DMS53 treated with DMSO at 0.1 percent for 48 hours (cell line): Measurements from ENCODE around the gene MTFP1.
"Not testable (repeated sequence)": the region's sequence is repeated elsewhere in the genome, so short reads cannot be mapped to it uniquely, and the experiment has no call there.

Experiments used
- DNase-seq: peaks from one replicate; lab custom pipeline; 2025; ENCODE audit not compliant: unreplicated experiment; lab: John Stamatoyannopoulos, UW

MTFP1 gene

DNA sequence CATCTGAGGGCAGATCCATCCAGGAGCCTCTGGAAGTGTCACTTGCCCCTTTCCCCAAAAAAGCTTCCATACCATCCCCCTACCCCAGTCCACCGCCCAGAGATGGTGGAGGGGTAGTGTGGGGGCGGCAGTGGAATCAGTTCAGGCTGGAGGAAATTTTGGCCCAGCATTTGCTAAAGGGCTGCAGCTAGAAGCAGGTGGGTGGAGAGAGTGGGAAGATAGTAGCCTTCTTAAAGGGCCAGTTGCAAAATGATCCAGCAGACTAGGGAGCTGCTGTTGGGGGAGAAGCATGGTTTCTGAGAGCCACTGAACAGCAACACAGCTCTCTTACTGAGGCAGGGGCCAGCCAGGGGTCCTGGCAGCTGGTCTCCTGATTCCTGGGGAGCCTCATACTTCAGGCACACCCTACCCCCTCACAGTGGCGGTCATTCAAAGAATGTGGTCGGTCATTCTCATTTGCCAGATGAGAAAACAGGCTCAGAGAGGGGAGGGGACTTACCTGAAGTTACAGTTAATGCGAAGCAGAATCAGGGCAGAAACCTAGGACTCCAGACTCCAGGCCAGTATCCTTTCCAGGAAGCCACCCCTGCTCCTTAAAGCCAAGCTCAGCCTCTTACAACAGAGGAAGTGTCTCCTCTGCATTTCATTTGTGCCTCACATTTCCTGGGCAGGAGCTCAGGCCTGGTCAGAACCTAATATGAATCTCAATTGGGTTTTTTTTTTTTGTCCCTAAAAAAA lies 23.4 kb upstream of the MTFP1 start:
- DNase-seq, result no peak

- DNase-seq, result not testable (repeated sequence)
These were observed 22.8 kb upstream of the MTFP1 start for GRCh38 chr22:30402766-30403104.

DNA sequence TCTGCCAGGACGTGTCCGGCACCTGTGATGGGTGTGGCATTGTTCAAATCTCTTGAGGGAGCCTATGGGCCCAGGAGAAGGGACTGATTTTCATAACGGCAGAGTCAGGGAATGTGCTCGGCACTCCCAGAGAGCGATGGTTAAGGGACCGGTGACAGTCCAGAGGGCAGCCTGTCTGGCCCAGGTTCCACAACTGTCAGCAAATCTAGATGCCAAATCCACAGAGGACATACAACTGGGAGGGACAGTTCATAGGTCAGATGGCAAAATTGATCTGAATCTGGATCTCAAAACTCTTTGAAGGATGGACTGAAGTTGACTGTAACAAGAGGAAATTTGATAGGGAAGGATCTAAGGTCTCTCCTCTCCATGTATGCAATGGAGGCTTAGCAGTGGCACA lies 21.3 kb upstream of the MTFP1 start:
- no peak for DNase-seq

DNA sequence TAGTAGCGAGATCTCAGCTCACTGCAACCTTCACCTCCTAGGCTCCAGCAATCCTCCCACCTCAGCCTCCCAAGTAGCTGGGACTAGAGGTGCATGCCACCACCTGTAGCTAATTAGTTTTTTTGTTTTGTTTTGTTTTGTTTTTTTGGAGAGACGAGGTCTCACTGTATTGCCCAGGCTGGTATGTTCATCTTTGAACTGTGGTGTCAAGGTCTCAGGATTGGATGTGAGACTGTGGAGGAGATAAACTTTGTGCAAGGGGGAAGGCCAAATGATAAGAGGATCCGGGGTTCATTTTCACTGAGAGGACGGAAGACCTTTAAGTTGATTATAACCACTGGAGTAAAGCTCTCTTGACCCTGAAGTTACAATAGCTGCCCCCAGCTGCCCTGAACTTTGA lies 19.8 kb upstream of the MTFP1 start:
- DNase-seq, result no peak

DNA sequence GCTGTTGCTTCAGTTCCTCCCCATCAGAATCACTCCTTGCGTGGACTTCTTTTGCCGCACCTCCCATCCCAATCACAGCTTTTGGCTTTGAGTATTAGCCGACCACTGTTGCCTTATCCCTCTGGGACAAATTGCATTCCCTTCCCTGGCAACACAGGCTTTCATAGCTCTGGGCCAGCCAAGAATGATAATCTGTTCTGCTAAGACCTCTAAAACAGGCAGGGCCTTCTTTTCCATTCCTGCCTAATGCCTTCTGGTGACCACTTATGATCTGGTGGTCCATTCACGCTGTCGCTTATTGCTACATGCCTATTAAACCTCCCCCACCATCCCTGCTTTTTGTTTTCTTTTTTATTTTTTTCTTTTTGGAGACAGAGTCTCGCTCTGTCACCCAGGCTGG lies 19.2 kb upstream of the MTFP1 start:
- no peak for DNase-seq

DNA sequence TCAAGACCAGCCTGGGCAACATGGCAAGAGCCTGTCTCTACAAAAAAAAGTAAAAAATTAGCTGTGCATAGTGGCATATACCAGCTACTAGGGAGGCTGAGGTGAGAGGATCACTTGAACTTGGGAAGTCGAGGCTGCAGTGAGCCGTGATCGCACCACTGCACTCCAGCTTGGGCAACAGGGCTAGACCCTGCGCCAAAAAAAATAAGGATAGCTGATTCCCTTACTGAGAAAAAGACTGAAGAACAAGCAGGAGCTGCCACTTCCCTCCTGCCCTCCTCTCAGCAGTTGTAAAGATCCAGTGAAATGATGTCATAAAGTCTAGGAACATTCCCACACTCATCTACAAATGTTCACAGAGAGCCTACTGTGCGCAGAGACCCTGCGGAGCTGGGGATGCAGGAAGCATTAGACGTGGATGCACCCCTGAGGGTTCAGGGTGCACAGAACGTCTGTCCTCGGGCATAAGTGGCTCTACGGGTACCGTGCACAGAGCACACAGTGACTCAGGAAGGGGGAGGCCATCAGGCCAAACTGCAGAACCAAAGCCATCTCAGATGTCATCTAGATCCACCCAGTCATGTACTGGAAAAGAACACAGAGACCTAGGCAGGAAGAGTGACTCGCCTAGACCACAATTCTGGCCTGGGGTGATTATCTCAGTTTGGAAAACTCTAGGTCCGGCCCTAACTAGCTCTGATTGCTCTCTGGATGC lies 17.0 kb upstream of the MTFP1 start:
- DNase-seq, result no peak

DNA sequence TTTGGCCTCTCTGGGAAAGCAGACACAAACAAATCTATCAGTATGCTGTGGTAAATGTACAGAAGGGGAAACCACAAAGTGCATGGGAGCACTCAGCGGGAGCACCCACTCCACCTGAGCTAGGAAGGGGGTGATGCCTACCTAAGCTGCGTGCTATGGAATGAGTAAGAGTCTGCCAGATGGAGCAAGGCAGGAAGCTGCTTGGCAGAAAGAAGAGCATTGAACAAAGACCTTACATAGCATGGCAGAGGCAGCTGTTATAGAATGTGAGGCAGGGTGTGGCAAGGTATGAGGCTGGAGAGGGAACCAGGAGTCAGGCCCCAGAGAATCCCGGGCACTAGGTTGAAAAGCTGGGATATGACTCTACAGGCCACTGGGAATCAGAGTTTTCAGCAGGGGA lies 13.8 kb upstream of the MTFP1 start:
- DNase-seq, result no peak

GRCh38 chr22:30413001-30413400 lies 12.6 kb upstream of the MTFP1 start:
- DNase-seq, result no peak

- no peak for DNase-seq
These were observed 11.6 kb upstream of the MTFP1 start for GRCh38 chr22:30413745-30414524.

GRCh38 chr22:30414525-30415047 lies 11.0 kb upstream of the MTFP1 start:
- no peak for DNase-seq

DNA sequence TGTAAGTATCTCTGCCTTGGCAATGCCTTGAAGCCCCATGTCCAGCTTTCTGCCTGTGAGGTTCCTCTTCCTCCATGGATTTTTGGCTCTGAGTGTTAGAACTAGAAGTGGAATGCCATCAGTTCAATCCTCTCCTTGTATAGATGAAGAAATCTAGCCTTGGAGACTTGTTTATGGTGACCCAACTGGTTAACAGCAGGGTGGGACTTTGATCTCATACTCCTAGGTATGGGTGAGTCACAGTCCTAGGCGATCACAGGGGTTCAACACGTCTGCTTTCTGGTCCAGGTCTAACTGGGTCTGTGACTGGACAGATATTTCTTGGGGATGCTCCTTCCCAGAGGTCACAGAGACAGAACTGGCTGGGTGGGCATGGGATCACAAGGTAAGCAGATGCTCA lies 9.2 kb upstream of the MTFP1 start:
- no peak for DNase-seq

- no peak for DNase-seq
These were observed 8.7 kb upstream of the MTFP1 start for GRCh38 chr22:30416837-30417236.

DNA sequence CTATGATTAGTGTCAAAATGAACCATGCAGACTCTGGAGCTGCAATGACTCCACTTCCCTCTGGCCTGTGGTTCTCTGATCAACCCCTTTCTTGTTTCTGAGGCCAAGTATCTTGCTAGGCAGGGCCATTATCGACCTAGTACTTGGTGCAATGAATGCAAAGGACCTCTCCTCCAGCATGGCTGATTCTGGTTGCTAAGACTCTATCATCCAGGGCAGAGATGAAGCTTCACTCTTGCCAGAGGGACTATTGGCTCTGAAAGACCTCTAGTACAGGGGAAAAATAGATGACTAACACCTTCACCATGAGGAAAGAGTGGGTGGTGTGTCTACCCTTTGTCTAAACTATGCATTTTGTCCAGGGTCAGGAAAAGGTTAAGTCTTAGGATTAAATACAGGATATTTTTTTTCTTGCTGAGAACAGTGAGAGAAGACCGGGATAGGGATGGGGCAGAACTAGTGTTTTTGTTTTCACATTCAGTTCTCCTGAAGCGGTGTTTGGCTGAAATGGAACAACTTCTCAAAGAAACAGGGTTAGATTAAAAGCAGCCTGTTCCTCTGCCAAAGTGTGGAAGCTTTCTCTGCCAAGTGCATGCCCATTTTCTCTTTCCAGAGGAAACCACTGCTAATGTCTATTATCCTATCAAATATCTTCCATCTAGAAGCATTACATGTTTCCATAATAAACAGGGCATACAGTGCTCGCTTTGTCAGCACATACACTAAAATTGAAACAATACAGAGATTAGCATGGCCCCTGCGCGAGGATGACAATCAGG lies 5.0 kb upstream of the MTFP1 start:
- no peak for DNase-seq

- DNase-seq, result no peak
These were observed 3.7 kb upstream of the MTFP1 start for GRCh38 chr22:30421695-30422480.

- DNase-seq, result peak; percentile 1
These were observed 2.9 kb upstream of the MTFP1 start for GRCh38 chr22:30422481-30423300.

DNA sequence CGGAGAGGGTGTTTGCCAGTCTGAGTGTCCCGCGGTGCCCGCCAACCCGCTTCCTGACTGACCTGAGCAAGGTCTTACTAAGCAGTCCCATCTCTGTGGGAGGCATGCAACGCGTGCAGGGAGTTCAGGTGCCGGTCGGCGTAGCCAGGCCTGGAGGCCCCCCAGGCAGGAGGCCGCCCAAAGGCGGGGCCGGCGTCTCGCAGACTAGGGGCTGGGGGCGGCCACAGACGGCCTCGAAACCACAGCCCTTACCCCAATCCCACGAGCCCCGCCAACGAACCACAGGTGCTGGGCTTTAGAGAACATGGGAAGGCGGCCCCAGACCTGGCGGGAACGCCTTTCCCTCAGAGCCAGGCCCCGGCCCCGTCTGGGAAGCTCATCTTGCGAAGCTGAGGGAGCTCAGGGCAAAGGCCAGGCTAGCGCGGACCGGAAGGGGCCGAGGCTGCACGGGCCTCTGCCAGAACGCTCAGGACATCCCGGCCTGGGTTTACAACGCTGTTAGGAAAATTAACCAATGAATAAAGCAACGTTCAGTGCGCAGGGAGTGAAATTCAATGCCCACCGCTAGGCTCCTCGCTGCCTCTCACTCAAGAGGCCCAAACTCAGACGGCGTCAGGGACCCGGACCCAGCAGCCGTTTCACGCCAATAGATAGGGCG lies 2.1 kb upstream of the MTFP1 start:
- peak; percentile 3 for DNase-seq

- peak; percentile 85 for DNase-seq
These were observed 1.5 kb upstream of the MTFP1 start for GRCh38 chr22:30423959-30424533.

GRCh38 chr22:30424534-30425326 lies 838 bp upstream of the MTFP1 start:
- peak; percentile 18 for DNase-seq
